ENCODE results near the gene GNAT3. TPM values are rescaled to one million over a fixed set of nuclear protein-coding genes. Genes with fewer than 3 reads are reported as not detected.

The GNAT3 gene
- total RNA-seq, 1 experiment from 2014 or later, result not detected

DNA sequence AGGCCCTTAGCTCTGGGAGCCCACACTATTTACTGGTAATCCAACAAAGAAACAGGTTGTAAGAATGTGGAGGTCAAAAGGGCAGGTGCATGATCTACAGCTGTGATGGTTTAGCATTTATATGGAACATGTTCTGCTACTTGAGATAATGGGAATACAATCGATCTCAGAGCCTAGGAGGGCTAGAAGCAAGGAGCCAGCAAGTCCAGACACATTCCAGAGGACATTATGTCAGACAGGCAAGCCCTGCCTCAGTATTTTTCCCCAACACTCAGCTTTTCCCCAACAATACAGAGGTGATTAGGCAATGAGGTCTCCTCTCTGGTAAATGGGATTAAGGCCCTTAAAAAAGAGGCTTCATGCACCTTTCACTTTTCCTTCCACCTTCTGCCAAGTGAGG lies 21.4 kb upstream of the GNAT3 start:
- ATAC-seq, result no peak
- Histone ChIP-seq H2AFZ (ENCODE audit: low read depth, low read length, poor library complexity, severe bottlenecking) (no peak overlapping the region), H3K4me2 (ENCODE audit: low read length) (no peak overlapping the region), H3K27me3 (ENCODE audit: insufficient read depth, low read length) (no peaks in the 10 kb centered on the region), H3K4me3 (replicated peaks in 1 of 2; ENCODE audit: low read depth in 1 of 2, low read length in 2 of 2) (no peak overlapping the region), H3K36me3 (ENCODE audit: control insufficient read depth in 1 of 2, insufficient read depth in 2 of 2, low read length in 2 of 2) (no peaks in the 10 kb centered on the region), H3K79me2 (ENCODE audit: insufficient read depth, low read length) (no peaks in the 10 kb centered on the region), H3K27ac (ENCODE audit: low read depth, low read length) (no peak overlapping the region), H3K9me3 (ENCODE audit: control insufficient read depth in 1 of 2, insufficient read depth in 1 of 2, low read depth in 1 of 2, low read length in 2 of 2) (no peaks in the 10 kb centered on the region), H3K9ac (ENCODE audit: low read length) (no peak overlapping the region), H3K9me2 (ENCODE audit: insufficient read depth) (no peaks in the 10 kb centered on the region), H4K20me1 (ENCODE audit: insufficient read depth) (no peaks in the 10 kb centered on the region), H3K4me1 (ENCODE audit: control insufficient read depth in 1 of 2, insufficient read depth in 2 of 2, low read length in 2 of 2) (no peaks in the 10 kb centered on the region)
- intact Hi-C loops (cut with micrococcal nuclease), result no loop called here
- no peak for DNase-seq (ENCODE audit: low read depth, low spot score)
- no TSS peak for BruUV-seq (replicated peaks)
- TF ChIP-seq SIN3A (IDR thresholded peaks at IDR 0.05; ENCODE audit: low read depth) (no peak), ZBTB33 (IDR thresholded peaks at IDR 0.05; ENCODE audit: extremely low read depth, insufficient replicate concordance, low read length) (no peak), FOSL1 (IDR thresholded peaks at IDR 0.05; ENCODE audit: low read depth) (no peak), REST (IDR thresholded peaks at IDR 0.05; ENCODE audit: low read depth) (no peak), ZFX (IDR thresholded peaks at IDR 0.05) (no peak), ELF1 (IDR thresholded peaks at IDR 0.05; ENCODE audit: borderline replicate concordance, low read depth) (no peak), YY1 (IDR thresholded peaks at IDR 0.05; ENCODE audit: extremely low read depth, insufficient replicate concordance, low read depth, low read length) (no peak), POLR2A (IDR thresholded peaks at IDR 0.05; ENCODE audit: borderline replicate concordance, extremely low read depth, insufficient read depth, insufficient read length) (no peak), EZH2 (IDR thresholded peaks at IDR 0.05) (no peak), EGR1 (IDR thresholded peaks at IDR 0.05; ENCODE audit: low read depth) (no peak), TCF7L2 (IDR thresholded peaks at IDR 0.05; ENCODE audit: borderline replicate concordance, extremely low read depth, insufficient read depth, insufficient read length) (no peak)
- POLR2A ChIA-PET, result no interaction called here
- CTCF ChIA-PET, result no interaction called here
- RAD21 ChIA-PET (ENCODE audit: low non-redundant PET in 1 of 2, low total read pairs in 2 of 2, uncharacterized antibody in 2 of 2, unreplicated experiment in 2 of 2), result no interaction called here

All from HCT116 (cell line).